Measurements from ENCODE around the gene SFT2D3. TPM values are rescaled to one million over a fixed set of nuclear protein-coding genes. Genes with fewer than 3 reads are reported as not detected.

Gene SFT2D3
- polyA plus RNA-seq (2013, experiment 1 of 2): 7.2 TPM
- polyA plus RNA-seq (2013, experiment 2 of 2): 7.2 TPM

GRCh38 chr2:127701193-127701650 lies at the start of gene SFT2D3:
TSS of gene SFT2D3 (plus strand) at chr2:127701497. CDS start at chr2:127701529, 32 bp downstream.
- DNase-seq: peak; percentile 97
- H3K4me2 ChIP-seq (ENCODE audit: low read length): peak within 1 kb of the TSS; percentile 95
- no CpG with 5 or more reads among the region's 44 CpGs for WGBS (ENCODE audit: extremely low coverage, insufficient coverage, low lambda C conversion rate)
- H2BK5ac ChIP-seq (ENCODE audit: low read length): peak within 1 kb of the TSS; percentile 88
- no peak within 1 kb of the TSS for H2AK5ac ChIP-seq (ENCODE audit: low read length)
- H3K36me3 ChIP-seq (ENCODE audit: control insufficient read depth, insufficient read depth, low read length): no peaks in the 10 kb centered on the region
- peak within 1 kb of the TSS; percentile 69 for H3K4me3 ChIP-seq (ENCODE audit: low read length)
- peaks cover 6% of the 10 kb centered on the region for H3K79me1 ChIP-seq (ENCODE audit: low read length)
- H3K9ac ChIP-seq (ENCODE audit: low read length): peak within 1 kb of the TSS; percentile 95
- no peaks in the 10 kb centered on the region for H3K27me3 ChIP-seq (ENCODE audit: insufficient read depth, low read length, poor library complexity)
- peak within 1 kb of the TSS; percentile 17 for H3K4ac ChIP-seq (ENCODE audit: low read depth, low read length)
- peak within 1 kb of the TSS; percentile 94 for H3K23ac ChIP-seq (ENCODE audit: low read length)
- peak within 1 kb of the TSS; percentile 70 for H3K18ac ChIP-seq (ENCODE audit: low read length)
- H4K8ac ChIP-seq (ENCODE audit: low read depth, low read length): no peak within 1 kb of the TSS
- H2BK120ac ChIP-seq (ENCODE audit: low read depth, low read length): no peak within 1 kb of the TSS
- no peak within 1 kb of the TSS for H4K5ac ChIP-seq (ENCODE audit: low read length)
- peaks cover 2% of the 10 kb centered on the region for H3K79me2 ChIP-seq (ENCODE audit: control insufficient read depth, insufficient read depth, low read length)
- H3K27ac ChIP-seq (ENCODE audit: low read depth, low read length): peak within 1 kb of the TSS; percentile 90
- no peak within 1 kb of the TSS for H2BK15ac ChIP-seq (replicated peaks; ENCODE audit: low read depth)
- peak within 1 kb of the TSS; percentile 98 for H3K56ac ChIP-seq (ENCODE audit: low read length)
- H3K4me1 ChIP-seq (ENCODE audit: control insufficient read depth, low read depth, low read length): peaks cover 2% of the 10 kb centered on the region

- Histone ChIP-seq H2AK5ac (ENCODE audit: low read length) (no peak overlapping the region), H4K8ac (ENCODE audit: low read depth, low read length) (no peak overlapping the region), H3K18ac (ENCODE audit: low read length) (no peak overlapping the region), H2BK120ac (ENCODE audit: low read depth, low read length) (no peak overlapping the region), H3K4me3 (ENCODE audit: low read length) (no peak overlapping the region), H3K4me2 (ENCODE audit: low read length) (no peak overlapping the region), H3K4ac (ENCODE audit: low read depth, low read length) (no peak overlapping the region), H3K36me3 (ENCODE audit: control insufficient read depth, insufficient read depth, low read length) (no peaks in the 10 kb centered on the region), H3K9ac (ENCODE audit: low read length) (no peak overlapping the region), H4K5ac (ENCODE audit: low read length) (no peak overlapping the region), H2BK5ac (ENCODE audit: low read length) (no peak overlapping the region), H3K4me1 (ENCODE audit: control insufficient read depth, low read depth, low read length) (no peaks in the 10 kb centered on the region), H3K79me1 (ENCODE audit: low read length) (no peaks in the 10 kb centered on the region), H3K23ac (ENCODE audit: low read length) (no peak overlapping the region), H3K79me2 (ENCODE audit: control insufficient read depth, insufficient read depth, low read length) (no peaks in the 10 kb centered on the region), H3K27ac (ENCODE audit: low read depth, low read length) (no peak overlapping the region), H3K56ac (ENCODE audit: low read length) (no peak overlapping the region), H2BK15ac (replicated peaks; ENCODE audit: low read depth) (no peak overlapping the region), H3K27me3 (ENCODE audit: insufficient read depth, low read length, poor library complexity) (no peaks in the 10 kb centered on the region)
- no peak for DNase-seq
- no CpG with 5 or more reads among the region's 14 CpGs for WGBS (ENCODE audit: extremely low coverage, insufficient coverage, low lambda C conversion rate)
These were observed 49.2 kb upstream of the SFT2D3 start for GRCh38 chr2:127651971-127652550.

- no peak overlapping the region for H3K4ac ChIP-seq (ENCODE audit: low read depth, low read length)
- no peaks in the 10 kb centered on the region for H3K4me1 ChIP-seq (ENCODE audit: control insufficient read depth, low read depth, low read length)
- H3K27me3 ChIP-seq (ENCODE audit: insufficient read depth, low read length, poor library complexity): no peaks in the 10 kb centered on the region
- no peak overlapping the region for H3K18ac ChIP-seq (ENCODE audit: low read length)
- H3K9ac ChIP-seq (ENCODE audit: low read length): no peak overlapping the region
- no peak overlapping the region for H2BK5ac ChIP-seq (ENCODE audit: low read length)
- no peak overlapping the region for H3K23ac ChIP-seq (ENCODE audit: low read length)
- H4K8ac ChIP-seq (ENCODE audit: low read depth, low read length): no peak overlapping the region
- no peak overlapping the region for H2BK15ac ChIP-seq (replicated peaks; ENCODE audit: low read depth)
- WGBS (ENCODE audit: extremely low coverage, insufficient coverage, low lambda C conversion rate): no CpG with 5 or more reads among the region's 25 CpGs
- H3K27ac ChIP-seq (ENCODE audit: low read depth, low read length): no peak overlapping the region
- H3K79me2 ChIP-seq (ENCODE audit: control insufficient read depth, insufficient read depth, low read length): no peaks in the 10 kb centered on the region
- no peak overlapping the region for H2BK120ac ChIP-seq (ENCODE audit: low read depth, low read length)
- no peaks in the 10 kb centered on the region for H3K79me1 ChIP-seq (ENCODE audit: low read length)
- no peak overlapping the region for H3K56ac ChIP-seq (ENCODE audit: low read length)
- no peaks in the 10 kb centered on the region for H3K36me3 ChIP-seq (ENCODE audit: control insufficient read depth, insufficient read depth, low read length)
- no peak overlapping the region for H3K4me3 ChIP-seq (ENCODE audit: low read length)
- no peak overlapping the region for H3K4me2 ChIP-seq (ENCODE audit: low read length)
- no peak overlapping the region for H4K5ac ChIP-seq (ENCODE audit: low read length)
- no peak overlapping the region for H2AK5ac ChIP-seq (ENCODE audit: low read length)
- DNase-seq: no peak
These were observed 48.4 kb upstream of the SFT2D3 start for GRCh38 chr2:127652786-127653357.

GRCh38 chr2:127653421-127654083 lies 47.7 kb upstream of the SFT2D3 start:
- no peak for DNase-seq
- H3K27ac ChIP-seq (ENCODE audit: low read depth, low read length): no peak overlapping the region

GRCh38 chr2:127654084-127654837 lies 47.0 kb upstream of the SFT2D3 start:
- Histone ChIP-seq H3K4ac (ENCODE audit: low read depth, low read length) (no peak overlapping the region), H3K4me1 (ENCODE audit: control insufficient read depth, low read depth, low read length) (no peaks in the 10 kb centered on the region), H3K79me2 (ENCODE audit: control insufficient read depth, insufficient read depth, low read length) (no peaks in the 10 kb centered on the region), H3K9ac (ENCODE audit: low read length) (no peak overlapping the region), H2BK15ac (replicated peaks; ENCODE audit: low read depth) (no peak overlapping the region), H3K4me2 (ENCODE audit: low read length) (no peak overlapping the region), H3K56ac (ENCODE audit: low read length) (no peak overlapping the region), H2BK120ac (ENCODE audit: low read depth, low read length) (no peak overlapping the region), H3K79me1 (ENCODE audit: low read length) (no peaks in the 10 kb centered on the region), H3K36me3 (ENCODE audit: control insufficient read depth, insufficient read depth, low read length) (no peaks in the 10 kb centered on the region), H3K27ac (ENCODE audit: low read depth, low read length) (no peak overlapping the region), H3K27me3 (ENCODE audit: insufficient read depth, low read length, poor library complexity) (no peaks in the 10 kb centered on the region), H2BK5ac (ENCODE audit: low read length) (no peak overlapping the region), H4K8ac (ENCODE audit: low read depth, low read length) (no peak overlapping the region), H4K5ac (ENCODE audit: low read length) (no peak overlapping the region), H3K4me3 (ENCODE audit: low read length) (no peak overlapping the region), H3K18ac (ENCODE audit: low read length) (no peak overlapping the region), H3K23ac (ENCODE audit: low read length) (no peak overlapping the region), H2AK5ac (ENCODE audit: low read length) (no peak overlapping the region)
- DNase-seq: no peak
- WGBS (ENCODE audit: extremely low coverage, insufficient coverage, low lambda C conversion rate): no CpG with 5 or more reads among the region's 24 CpGs

More at GRCh38 chr2:127653421-127654083, 47.7 kb upstream of the SFT2D3 start:
- Histone ChIP-seq H3K9ac (ENCODE audit: low read length) (no peak overlapping the region), H3K36me3 (ENCODE audit: control insufficient read depth, insufficient read depth, low read length) (no peaks in the 10 kb centered on the region), H3K18ac (ENCODE audit: low read length) (no peak overlapping the region), H3K27me3 (ENCODE audit: insufficient read depth, low read length, poor library complexity) (no peaks in the 10 kb centered on the region), H2BK120ac (ENCODE audit: low read depth, low read length) (no peak overlapping the region), H3K4me3 (ENCODE audit: low read length) (no peak overlapping the region), H4K8ac (ENCODE audit: low read depth, low read length) (no peak overlapping the region), H4K5ac (ENCODE audit: low read length) (no peak overlapping the region), H2BK5ac (ENCODE audit: low read length) (no peak overlapping the region), H3K4me2 (ENCODE audit: low read length) (no peak overlapping the region), H3K4ac (ENCODE audit: low read depth, low read length) (no peak overlapping the region), H3K79me1 (ENCODE audit: low read length) (no peaks in the 10 kb centered on the region), H2AK5ac (ENCODE audit: low read length) (no peak overlapping the region), H2BK15ac (replicated peaks; ENCODE audit: low read depth) (no peak overlapping the region), H3K79me2 (ENCODE audit: control insufficient read depth, insufficient read depth, low read length) (no peaks in the 10 kb centered on the region), H3K23ac (ENCODE audit: low read length) (no peak overlapping the region), H3K56ac (ENCODE audit: low read length) (no peak overlapping the region), H3K4me1 (ENCODE audit: control insufficient read depth, low read depth, low read length) (no peaks in the 10 kb centered on the region)
- no CpG with 5 or more reads among the region's 16 CpGs for WGBS (ENCODE audit: extremely low coverage, insufficient coverage, low lambda C conversion rate)

Measured in mesendoderm (in vitro differentiated cells).